Endothelial cell of umbilical vein (primary cell): ENCODE results near the gene DLL4. TPM values are rescaled to one million over a fixed set of nuclear protein-coding genes. Genes with fewer than 3 reads are reported as not detected.

Experiments
- BruUV-seq: library from RNA; stranded (reverse); fragments of 400-500 nt; replicated peaks from 2 replicates; lab custom pipeline; 2021; lab: Mats Ljungman, UMichigan
- CTCF ChIA-PET: fragments of 300-600, 350-600 bp; sonication (Branson Sonifier 250); formaldehyde crosslinking; loops from one replicate; lab custom pipeline; 2021; ENCODE audit warnings: antibody characterized with exemption, inconsistent platforms; lab: Charles Lee
- POLR2A ChIA-PET: fragments of 300-600, 350-600 bp; sonication (Branson Sonifier 250); formaldehyde crosslinking; loops from one replicate; lab custom pipeline; 2021; ENCODE audit warnings: antibody characterized with exemption, inconsistent platforms; lab: Charles Lee
- DNase-seq: peaks from one replicate; pipeline ENCODE4 v3.0.0-alpha.2; 2011; ENCODE audit warnings: low read depth, low spot score
- FAIRE-seq: peaks from 2 replicates; lab custom pipeline; 2011; peaks lifted over from hg19 to GRCh38; lab: Jason Lieb, UNC
- H2AFZ ChIP-seq: 2 replicates; pipeline ENCODE4 v1.6.0; 2012; ENCODE audit warnings: low read depth, low read length, control low read depth, inconsistent platforms
- H3K27ac ChIP-seq: 2 replicates; pipeline ENCODE4 v1.5.1; 2011; ENCODE audit warnings: low read depth, mild to moderate bottlenecking, control low read depth, low read length, moderate library complexity; ENCODE audit not compliant: insufficient read depth
- H3K27me3 ChIP-seq, 2 experiments: 2 replicates each; pipeline versions ENCODE4 v1.6.0 to v1.6.1; 2011; ENCODE audit warnings: low read length in 2 of 2, mixed read lengths in 1 of 2; ENCODE audit not compliant: control insufficient read depth in 2 of 2, insufficient read depth in 2 of 2
- H3K36me3 ChIP-seq, 2 experiments: 2 replicates in 1 of 2; 3 replicates in 1 of 2; pipeline ENCODE4 v1.5.1; 2011; ENCODE audit warnings: low read length in 2 of 2, mild to moderate bottlenecking in 1 of 2, moderate library complexity in 1 of 2; ENCODE audit not compliant: control insufficient read depth in 2 of 2, insufficient read depth in 2 of 2; ENCODE audit errors: extremely low read depth in 1 of 2
- H3K4me1 ChIP-seq: 3 replicates; pipeline ENCODE4 v1.5.1; 2011; ENCODE audit warnings: mild to moderate bottlenecking, low read length; ENCODE audit not compliant: control insufficient read depth, insufficient read depth; ENCODE audit errors: extremely low read depth
- H3K4me2 ChIP-seq: 2 replicates; pipeline ENCODE4 v1.6.1; 2011; ENCODE audit warnings: low read length, control low read depth, mixed read lengths; ENCODE audit not compliant: insufficient read depth
- H3K4me3 ChIP-seq, 3 experiments: fragments of 200-600 bp in 1 of 3; sonication (generic), shearing (Covaris generic) in 1 of 3; replicated peaks in 1 of 3; 2 replicates each; pipeline ENCODE4 v1.5.1; 2011 to 2016; ENCODE audit warnings: control low read depth in 3 of 3, low read length in 3 of 3, mild to moderate bottlenecking in 2 of 3, inconsistent platforms in 1 of 3, low read depth in 1 of 3, moderate library complexity in 1 of 3; ENCODE audit not compliant: insufficient read depth in 1 of 3
- H3K79me2 ChIP-seq: 2 replicates; pipeline ENCODE4 v1.6.0; 2012; ENCODE audit warnings: low read length, inconsistent platforms; ENCODE audit not compliant: control insufficient read depth, insufficient read depth
- H3K9ac ChIP-seq: replicated peaks from 2 replicates; pipeline ENCODE3; 2011; ENCODE audit warnings: low read length, control low read depth; ENCODE audit not compliant: insufficient read depth; ENCODE audit errors: extremely low read depth
- H3K9me1 ChIP-seq: replicated peaks from 3 replicates; pipeline ENCODE4 v1.6.0; 2011; ENCODE audit warnings: mild to moderate bottlenecking, low read length; ENCODE audit not compliant: control insufficient read depth, insufficient read depth; ENCODE audit errors: extremely low read depth
- H3K9me3 ChIP-seq: replicated peaks from 2 replicates; pipeline ENCODE4 v1.5.1; 2012; ENCODE audit warnings: low read length, inconsistent platforms; ENCODE audit not compliant: control insufficient read depth, insufficient read depth
- H4K20me1 ChIP-seq: replicated peaks from 2 replicates; pipeline ENCODE3; 2011; ENCODE audit warnings: mild to moderate bottlenecking, low read length; ENCODE audit not compliant: control insufficient read depth, insufficient read depth; ENCODE audit errors: extremely low read depth
- CTCF ChIP-seq, 2 donors: IDR thresholded peaks; 1 replicate in 1 of 2; 2 replicates in 1 of 2; pipeline ENCODE4 v1.5.1; 2011; ENCODE audit warnings: low read length in 2 of 2, mild to moderate bottlenecking in 2 of 2, moderate library complexity in 2 of 2, control low read depth in 1 of 2, inconsistent platforms in 1 of 2, low read depth in 1 of 2; ENCODE audit not compliant: insufficient read depth in 1 of 2; ENCODE audit errors: extremely low read depth in 1 of 2
- EZH2 ChIP-seq: IDR thresholded peaks from 2 replicates; pipeline ENCODE4 v1.6.1; 2012; ENCODE audit warnings: borderline replicate concordance, low read depth, mild to moderate bottlenecking, moderate library complexity, low read length, inconsistent platforms; ENCODE audit not compliant: severe bottlenecking
- FOS ChIP-seq: IDR thresholded peaks from 2 replicates; pipeline ENCODE4 v1.6.1; 2011; ENCODE audit warnings: mild to moderate bottlenecking, low read length, moderate library complexity, borderline replicate concordance; ENCODE audit not compliant: insufficient read depth
- GATA2 ChIP-seq: IDR thresholded peaks from 2 replicates; pipeline ENCODE4 v1.7.0; 2011; ENCODE audit warnings: low read depth, mild to moderate bottlenecking, moderate library complexity, mixed read lengths, low read length; ENCODE audit not compliant: insufficient read length, insufficient read depth
- JUN ChIP-seq: IDR thresholded peaks from 2 replicates; pipeline ENCODE4 v1.6.1; 2011; ENCODE audit warnings: borderline replicate concordance, low read depth; ENCODE audit not compliant: insufficient read length, insufficient read depth
- MAX ChIP-seq: IDR thresholded peaks from 2 replicates; pipeline ENCODE4 v1.6.1; 2011; ENCODE audit not compliant: insufficient read depth, insufficient read length
- MYC ChIP-seq: IDR thresholded peaks from one replicate; pipeline ENCODE4 v1.6.1; 2011; ENCODE audit warnings: mild to moderate bottlenecking, low read depth, low read length
- POLR2A ChIP-seq: IDR thresholded peaks from 2 replicates; pipeline ENCODE4 v1.6.1; 2012; ENCODE audit warnings: low read depth, mild to moderate bottlenecking, control low read depth, low read length
- POLR2AphosphoS5 ChIP-seq: IDR thresholded peaks from 2 replicates; pipeline ENCODE4 v1.6.1; 2012; ENCODE audit warnings: low read depth, mild to moderate bottlenecking, control low read depth, low read length, moderate library complexity; ENCODE audit not compliant: insufficient read depth
- dilution Hi-C: fragments of 300-500 bp; cut with MboI; formaldehyde crosslinking; loops from one replicate; pipeline ENCODE4 v1.15.0; 2019; ENCODE audit warnings: low sequenced_read_pairs; ENCODE audit not compliant: extremely low pct_ligation_motif_present
- intact Hi-C: fragments of 100-400 bp; cut with micrococcal nuclease; formaldehyde crosslinking; loops from one replicate; pipeline ENCODE4 v1.10.0; 2022
- polyA plus RNA-seq, 4 experiments: library from polyadenylated mRNA; depleted of rRNA in 3 of 4; stranded (reverse) in 3 of 4; unstranded in 1 of 4; fragments of >200 nt; gene quantifications; 2 replicates each; pipeline versions ENCODE4 v1.2.1 to v1.2.3, GENCODE V29; 2011 to 2012; ENCODE audit warnings: missing spikeins in 1 of 4
- total RNA-seq: library from RNA; stranded (reverse); gene quantifications from 2 replicates; pipeline ENCODE4 v1.2.3, GENCODE V29; 2021

DLL4 gene
- total and polyA plus RNA-seq, 2 donors (not counting 3 experiments of a cell fraction or from before 2014, with no cell fraction given), result 55.2 to 57.8 TPM

GRCh38 chr15:40933517-40933902 is 4.4 kb downstream of the DLL4 start:
- peaks cover 15% of the 10 kb centered on the region for H3K4me1 ChIP-seq
- no peak overlapping the region for H2AFZ ChIP-seq
- no peak for DNase-seq
- no peak overlapping the region for H3K27ac ChIP-seq
- CTCF ChIA-PET, result interaction anchor here (7.4 to 12.4 kb wide), 2 partner anchors 8 to 27 kb away, joined by 143 to 260 read pairs; no protein-coding TSS in a partner anchor
- TF ChIP-seq EZH2, result no peak
- TF ChIP-seq MYC, result no peak
- TF ChIP-seq GATA2, result no peak
- TF ChIP-seq FOS, result no peak
- TF ChIP-seq CTCF (IDR thresholded peaks at IDR 0.05; ENCODE audit: extremely low read depth in 1 of 2, insufficient read depth in 1 of 2, low read depth in 1 of 2, low read length in 2 of 2), result no peak
- no peak for TF ChIP-seq POLR2A
- no peak for TF ChIP-seq POLR2AphosphoS5
- TF ChIP-seq MAX, result no peak
- TF ChIP-seq JUN, result no peak
- H3K9me3 ChIP-seq, result no peaks in the 10 kb centered on the region
- H3K4me3 ChIP-seq, result no peak overlapping the region
- peaks cover 0 to 49% of the 10 kb centered on the region in 2 experiments for H3K36me3 ChIP-seq
- FAIRE-seq, result no peak
- no peaks in the 10 kb centered on the region for H3K79me2 ChIP-seq
- POLR2A ChIA-PET, result interaction anchor here (0.7 kb wide), 1 partner anchor 49 kb away, joined by 3 read pairs; no protein-coding TSS in a partner anchor
- no peaks in the 10 kb centered on the region for H3K9me1 ChIP-seq
- intact Hi-C loops, result no loop called here
- peaks cover 0 to 2% of the 10 kb centered on the region in 2 experiments for H3K27me3 ChIP-seq
- H3K4me2 ChIP-seq, result no peak overlapping the region
- no peaks in the 10 kb centered on the region for H4K20me1 ChIP-seq
- no peak overlapping the region for H3K9ac ChIP-seq
- dilution Hi-C loops, result no loop called here
- BruUV-seq, result no TSS peak
